ACC112 (cell line): ENCODE data around the gene DTX2.
"Not testable (repeated sequence)": the region's sequence is repeated elsewhere in the genome, so short reads cannot be mapped to it uniquely, and the experiment has no call there.

ENCODE experiments used
- H2AFZ ChIP-seq: fragments of 200-600 bp; sonication (generic); one replicate; pipeline ENCODE4 v1.6.0; 2017; ENCODE audit warnings: antibody characterized with exemption, low read length; ENCODE audit not compliant: unreplicated experiment
- H3K27ac ChIP-seq: fragments of 200-600 bp; sonication (generic); 2 replicates; pipeline ENCODE4 v1.5.1; 2014; ENCODE audit warnings: low read depth, mild to moderate bottlenecking, antibody characterized with exemption, low read length, moderate library complexity
- H3K27me3 ChIP-seq: fragments of 200-600 bp; sonication (generic); 2 replicates; pipeline ENCODE4 v1.6.1; 2014; ENCODE audit warnings: mild to moderate bottlenecking, antibody characterized with exemption, low read length, moderate library complexity, mixed read lengths; ENCODE audit not compliant: insufficient read depth
- H3K36me3 ChIP-seq: fragments of 200-600 bp; sonication (generic); 2 replicates; pipeline ENCODE4 v1.6.1; 2016; ENCODE audit warnings: mild to moderate bottlenecking, antibody characterized with exemption, low read length, moderate library complexity, mixed read lengths; ENCODE audit not compliant: insufficient read depth
- H3K4me1 ChIP-seq: fragments of 200-600 bp; sonication (generic); one replicate; pipeline ENCODE4 v1.6.1; 2016; ENCODE audit warnings: low read length, mixed read lengths; ENCODE audit not compliant: insufficient read depth, unreplicated experiment, control insufficient read depth
- H3K4me3 ChIP-seq: fragments of 200-600 bp; sonication (generic); 2 replicates; pipeline ENCODE4 v1.5.1; 2014; ENCODE audit warnings: mild to moderate bottlenecking, low read depth, low read length
- H3K79me2 ChIP-seq: fragments of 200-600 bp; sonication (generic); one replicate; pipeline ENCODE4 v1.6.0; 2016; ENCODE audit warnings: low read length; ENCODE audit not compliant: control insufficient read depth, unreplicated experiment, insufficient read depth

The DTX2 gene

DNA sequence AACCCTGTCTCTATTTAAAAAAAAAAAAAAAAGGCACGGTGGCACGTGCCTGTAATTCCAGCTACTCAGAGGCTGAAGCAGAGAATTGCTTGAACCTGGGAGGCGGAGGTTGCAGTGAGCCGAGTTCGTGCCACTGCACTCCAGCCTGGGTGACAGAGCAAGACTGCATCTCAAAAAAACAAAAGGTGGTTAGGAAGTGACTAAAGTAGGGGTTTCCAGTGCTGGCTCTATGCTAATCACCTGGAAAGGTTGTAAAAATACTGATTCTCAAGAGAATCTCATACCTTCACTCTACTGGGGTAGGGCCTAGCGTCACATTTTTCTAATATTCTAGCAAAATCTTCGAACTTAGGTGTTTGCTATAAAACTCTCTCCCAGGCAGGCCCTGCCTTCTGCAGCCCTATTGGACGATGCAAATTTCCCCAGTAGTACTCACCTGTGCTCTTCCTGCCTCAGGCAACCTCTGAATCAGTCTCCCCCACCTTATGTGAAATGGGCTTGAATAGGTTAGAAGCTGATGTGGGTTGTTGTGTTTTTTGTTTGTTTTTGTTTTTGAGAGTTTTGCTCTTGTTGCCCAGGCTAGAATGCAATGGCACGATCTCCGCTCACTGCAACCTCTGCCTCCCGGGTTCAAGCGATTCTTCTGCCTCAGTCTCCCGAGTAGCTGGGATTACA lies 33.2 kb upstream of the DTX2 start:
- no peak overlapping the region for H3K27ac ChIP-seq
- no peaks in the 10 kb centered on the region for H3K27me3 ChIP-seq
- peaks cover 9% of the 10 kb centered on the region for H3K4me1 ChIP-seq
- no peaks in the 10 kb centered on the region for H3K36me3 ChIP-seq
- no peak overlapping the region for H3K4me3 ChIP-seq
- H2AFZ ChIP-seq = no peak overlapping the region
- no peaks in the 10 kb centered on the region for H3K79me2 ChIP-seq

DNA sequence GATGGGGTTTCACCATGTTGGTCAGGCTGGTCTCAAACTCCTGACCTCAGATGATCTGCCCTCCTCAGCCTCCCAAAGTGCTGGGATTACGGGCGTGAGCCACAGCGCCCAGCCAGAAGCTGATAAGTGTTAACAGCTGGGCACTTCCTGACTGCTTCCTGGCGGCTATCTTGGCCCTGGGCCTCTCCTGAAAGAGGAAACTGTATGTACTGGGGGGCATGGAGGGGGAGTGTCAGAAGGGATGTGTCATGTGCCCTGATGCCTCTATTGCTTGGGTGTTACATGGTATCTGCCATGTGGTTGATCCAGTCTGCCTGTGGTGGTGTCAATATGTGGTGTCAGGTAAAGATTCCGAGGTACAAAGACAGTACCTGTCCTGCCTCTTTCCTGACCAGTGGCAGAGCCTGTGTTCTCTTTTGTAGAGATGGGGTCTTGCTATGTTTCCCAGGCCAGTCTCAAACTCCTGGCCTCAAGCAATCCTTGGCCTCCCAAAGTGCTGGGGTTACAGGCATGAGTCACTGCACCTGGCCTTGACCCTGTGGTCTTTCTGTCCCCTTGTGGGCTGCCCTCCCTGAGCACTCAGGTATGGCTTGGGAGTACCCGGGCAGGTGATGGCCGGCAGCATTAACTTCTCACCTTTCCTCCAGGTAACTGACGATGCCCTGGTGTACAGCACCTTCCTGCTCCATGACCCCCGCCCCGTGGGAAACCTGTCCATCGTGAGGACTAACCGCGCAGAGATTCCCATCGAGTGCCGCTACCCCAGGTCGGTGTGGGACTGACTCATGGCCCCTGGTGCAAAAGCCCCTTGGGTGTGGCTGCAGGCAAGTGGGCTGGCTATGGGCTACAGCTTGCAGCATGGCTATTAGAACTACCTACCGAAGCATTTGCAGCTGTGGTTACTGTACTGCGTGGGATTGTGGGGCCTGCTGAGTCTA lies 32.4 kb upstream of the DTX2 start:
- H3K36me3 ChIP-seq = no peaks in the 10 kb centered on the region
- no peak overlapping the region for H2AFZ ChIP-seq
- no peak overlapping the region for H3K27ac ChIP-seq

DNA sequence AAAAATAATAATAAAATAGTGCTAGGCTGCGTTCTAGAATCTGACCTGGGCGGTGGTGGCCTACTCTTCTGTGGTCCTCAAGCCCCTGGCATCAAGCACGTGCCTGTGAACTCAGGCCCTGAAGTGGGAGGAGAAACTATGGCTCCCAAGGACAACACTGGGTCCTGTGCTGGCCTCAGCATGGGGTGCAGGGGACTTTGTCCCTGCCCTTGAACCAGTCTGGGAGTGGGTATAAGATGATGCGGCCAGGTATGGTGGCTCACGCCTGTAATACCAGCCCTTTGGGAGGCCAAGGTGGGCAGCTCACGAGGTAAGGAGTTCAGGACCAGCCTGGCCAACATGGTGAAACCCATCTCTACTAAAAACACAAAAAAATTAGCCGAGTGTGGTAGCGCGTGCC lies 31.3 kb upstream of the DTX2 start:
- no peaks in the 10 kb centered on the region for H3K27me3 ChIP-seq
- no peaks in the 10 kb centered on the region for H3K79me2 ChIP-seq
- H3K4me1 ChIP-seq = peaks cover 5% of the 10 kb centered on the region
- H3K27ac ChIP-seq = no peak overlapping the region
- no peak overlapping the region for H2AFZ ChIP-seq
- no peaks in the 10 kb centered on the region for H3K36me3 ChIP-seq
- H3K4me3 ChIP-seq = no peak overlapping the region

More for the DNA sequence above, 32.4 kb upstream of the DTX2 start:
- Histone ChIP-seq H3K4me3 (no peak overlapping the region), H3K79me2 (no peaks in the 10 kb centered on the region), H3K27me3 (no peaks in the 10 kb centered on the region), H3K4me1 (peaks cover 5% of the 10 kb centered on the region)

DNA sequence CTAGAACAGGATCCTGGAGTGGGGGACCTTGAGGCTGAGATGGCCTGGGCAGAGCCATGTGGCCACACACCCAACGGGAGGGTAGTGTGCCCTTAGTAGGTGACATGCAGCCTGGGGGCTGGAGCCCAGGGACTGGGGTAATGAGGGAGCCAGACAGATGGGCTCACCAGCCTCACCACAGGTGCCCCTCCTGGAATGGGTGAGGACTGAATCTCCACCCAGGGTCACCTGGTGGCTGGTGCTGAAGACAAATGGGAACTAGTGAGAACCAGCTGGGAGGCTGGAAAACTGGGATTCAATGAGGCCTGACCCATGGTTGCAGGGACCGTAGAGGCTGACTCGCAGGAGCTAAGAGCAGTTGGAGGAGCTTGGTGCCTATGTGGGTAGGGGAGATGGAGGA lies 30.7 kb upstream of the DTX2 start:
- H3K27me3 ChIP-seq = no peaks in the 10 kb centered on the region
- no peak overlapping the region for H3K4me3 ChIP-seq
- H3K36me3 ChIP-seq = no peaks in the 10 kb centered on the region
- no peak overlapping the region for H2AFZ ChIP-seq
- H3K79me2 ChIP-seq = no peaks in the 10 kb centered on the region
- no peak overlapping the region for H3K27ac ChIP-seq
- peaks cover 5% of the 10 kb centered on the region for H3K4me1 ChIP-seq

DNA sequence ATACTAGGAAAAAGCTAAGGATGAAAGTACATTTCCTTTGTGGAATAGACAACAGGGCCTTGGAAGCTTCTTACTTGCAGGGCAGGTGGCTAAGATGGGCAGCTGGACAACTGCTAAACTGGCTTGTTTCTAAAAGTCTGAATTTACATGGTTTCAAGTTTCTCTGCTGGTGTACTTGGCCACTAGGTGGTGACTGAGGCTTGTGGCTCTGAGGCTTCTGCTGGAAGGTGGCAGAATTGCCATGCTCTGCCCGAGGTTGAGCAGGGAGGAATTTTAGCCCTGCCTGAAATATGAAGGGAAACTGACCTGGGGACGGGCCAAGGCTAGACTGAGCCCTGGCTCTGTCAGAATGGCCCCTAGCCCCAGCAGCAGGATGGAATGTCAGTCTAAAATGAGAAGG lies 23.6 kb upstream of the DTX2 start:
- peak overlapping the region; percentile 74; the same call in 1 of the 2 replicates for H3K27ac ChIP-seq
- not testable (repeated sequence) for H3K4me1 ChIP-seq, H2AFZ ChIP-seq, H3K36me3 ChIP-seq, H3K79me2 ChIP-seq, H3K27me3 ChIP-seq, H3K4me3 ChIP-seq

DNA sequence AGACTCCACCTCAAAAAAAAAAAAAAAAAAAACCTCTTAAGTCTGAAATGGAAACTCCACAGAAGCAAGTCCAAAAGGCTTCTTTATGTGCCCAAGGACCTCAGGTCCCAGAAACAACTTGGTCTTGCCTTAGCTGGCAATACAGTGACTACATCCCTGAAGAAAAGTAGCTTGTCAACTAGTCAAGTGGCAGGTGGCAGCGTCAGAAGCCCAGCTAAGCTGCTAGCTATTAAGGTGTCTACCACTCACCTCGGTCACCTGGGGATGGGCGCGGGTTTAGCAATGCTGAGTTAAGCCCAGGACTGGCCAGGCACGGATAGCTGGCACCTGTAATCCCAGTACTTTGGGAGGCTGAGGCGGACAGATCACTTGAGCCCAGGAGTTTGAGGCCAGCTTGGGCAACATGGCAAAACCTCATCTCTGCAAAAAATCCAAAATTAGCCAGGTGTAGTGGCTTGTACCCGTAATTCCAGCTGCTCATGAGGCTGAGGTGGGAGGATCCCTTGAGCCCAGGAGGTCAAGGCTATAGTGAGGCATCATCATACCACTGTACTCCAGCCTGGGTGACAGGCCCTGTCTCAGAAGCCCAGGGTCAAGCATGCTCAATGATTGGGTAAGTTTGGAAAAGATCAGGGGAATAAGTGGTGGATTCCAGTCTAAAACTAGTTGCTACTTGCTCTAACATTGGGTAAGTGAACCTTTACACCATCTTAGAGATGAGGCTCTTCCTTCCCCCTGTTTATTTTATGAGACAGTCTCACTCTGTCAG lies 22.2 kb upstream of the DTX2 start:
- not testable (repeated sequence) for H3K27me3 ChIP-seq, H3K79me2 ChIP-seq, H3K4me1 ChIP-seq, H3K36me3 ChIP-seq, H3K4me3 ChIP-seq, H2AFZ ChIP-seq
- peak overlapping the region; percentile 41; the same call in 1 of the 2 replicates for H3K27ac ChIP-seq

DNA sequence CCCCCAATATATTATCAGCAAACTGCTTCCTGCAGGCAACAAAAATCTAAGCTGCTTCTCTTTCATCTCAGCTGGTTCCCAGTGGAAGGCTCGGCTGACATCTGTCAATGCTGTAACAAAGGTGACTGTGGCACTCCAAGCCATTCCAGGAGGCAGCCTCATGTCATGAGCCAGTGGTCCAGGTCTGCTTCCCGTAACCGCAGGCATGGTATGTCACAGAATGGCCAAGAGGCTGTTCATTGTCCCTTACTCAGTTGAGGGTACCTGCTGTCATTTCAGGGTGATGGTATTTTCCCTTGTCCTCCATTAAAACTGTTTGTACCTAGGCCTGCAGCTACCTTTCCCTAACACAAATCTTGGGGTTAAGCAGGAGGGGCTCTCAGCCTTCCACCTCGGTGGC lies 21.1 kb upstream of the DTX2 start:
- H2AFZ ChIP-seq, H3K36me3 ChIP-seq, H3K4me3 ChIP-seq, H3K79me2 ChIP-seq, H3K27me3 ChIP-seq, H3K4me1 ChIP-seq: not testable (repeated sequence)
- peak overlapping the region; percentile 32; the same call in 1 of the 2 replicates for H3K27ac ChIP-seq

DNA sequence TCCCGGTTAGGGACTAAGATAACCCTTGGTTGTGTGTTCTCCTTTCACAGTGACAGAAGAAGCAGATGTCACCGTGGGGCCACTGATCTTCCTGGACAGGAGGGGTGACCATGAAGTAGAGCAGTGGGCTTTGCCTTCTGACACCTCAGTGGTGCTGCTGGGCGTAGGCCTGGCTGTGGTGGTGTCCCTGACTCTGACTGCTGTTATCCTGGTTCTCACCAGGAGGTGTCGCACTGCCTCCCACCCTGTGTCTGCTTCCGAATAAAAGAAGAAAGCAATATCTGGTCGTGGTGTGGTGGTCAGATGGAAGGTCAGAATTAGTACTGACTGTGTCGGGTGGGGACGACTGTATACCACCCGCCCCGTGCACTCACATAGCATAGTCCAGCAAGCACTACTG lies 19.7 kb upstream of the DTX2 start:
- not testable (repeated sequence) for H3K27ac ChIP-seq, H2AFZ ChIP-seq, H3K4me3 ChIP-seq, H3K27me3 ChIP-seq, H3K4me1 ChIP-seq, H3K79me2 ChIP-seq, H3K36me3 ChIP-seq

DNA sequence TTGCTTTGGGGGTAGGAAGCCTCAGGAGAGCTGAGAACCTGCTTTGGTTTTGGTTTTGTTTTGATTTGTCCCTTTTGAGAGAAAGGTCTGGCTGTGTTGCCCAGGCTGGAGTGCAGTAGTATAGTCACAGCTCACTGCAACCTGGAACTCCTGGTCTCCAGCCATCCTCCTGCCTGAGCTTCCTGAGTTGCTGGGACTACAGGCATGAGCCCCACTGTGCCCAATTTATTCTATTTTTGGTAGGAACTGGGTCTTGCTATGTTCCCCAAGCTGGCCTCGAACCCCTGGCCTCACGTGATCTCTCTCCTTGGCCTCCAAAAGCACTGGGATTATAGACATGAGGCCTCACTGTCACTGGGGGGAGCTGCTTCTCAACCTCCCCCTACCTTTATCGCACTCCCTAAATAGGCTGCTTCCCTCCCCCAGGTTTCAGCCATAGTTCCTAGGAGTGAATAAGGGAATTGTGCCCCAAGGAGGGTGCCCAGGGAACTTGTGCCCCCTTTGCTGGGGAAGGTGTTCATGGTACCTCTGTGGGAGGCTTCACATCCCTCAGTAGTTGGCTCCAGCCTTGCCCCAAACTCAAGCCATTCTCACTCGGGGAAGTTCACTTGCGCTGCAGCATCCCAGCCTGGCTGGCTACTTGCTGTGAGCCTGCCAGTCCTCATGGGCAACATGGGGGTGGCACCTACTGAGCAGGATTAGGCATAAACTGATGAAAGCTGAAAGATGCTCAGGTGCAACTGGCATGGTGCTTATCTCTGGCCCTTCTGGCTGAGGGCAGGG lies 18.7 kb upstream of the DTX2 start:
- not testable (repeated sequence) for H3K4me3 ChIP-seq, H3K27me3 ChIP-seq, H2AFZ ChIP-seq, H3K79me2 ChIP-seq, H3K4me1 ChIP-seq, H3K36me3 ChIP-seq, H3K27ac ChIP-seq

DNA sequence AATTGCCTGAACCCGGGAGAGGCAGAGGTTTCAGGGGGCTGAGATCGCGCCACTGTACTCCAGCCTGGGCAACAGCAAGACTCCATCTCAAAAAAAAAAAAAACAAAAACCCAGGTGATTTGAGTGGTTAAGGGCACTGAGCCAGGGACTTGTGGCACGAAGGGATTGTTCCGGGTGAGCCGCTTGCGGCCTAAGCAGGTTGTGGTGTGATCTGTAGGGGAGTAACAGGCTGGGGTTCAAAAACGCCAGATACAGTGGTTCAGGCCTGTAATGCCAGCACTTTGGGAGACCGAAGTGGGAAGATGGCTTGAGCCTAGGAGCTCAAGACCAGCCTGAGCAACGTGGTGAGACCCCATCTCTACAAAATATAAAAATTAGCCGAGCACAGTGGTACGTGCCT lies 17.7 kb upstream of the DTX2 start:
- not testable (repeated sequence) for H3K27me3 ChIP-seq, H3K4me3 ChIP-seq, H3K4me1 ChIP-seq, H2AFZ ChIP-seq, H3K27ac ChIP-seq, H3K36me3 ChIP-seq, H3K79me2 ChIP-seq
